ENCODE measurements around the gene DENND4A. TPM values are rescaled to one million over a fixed set of nuclear protein-coding genes. Genes with fewer than 3 reads are reported as not detected.
A peak's percentile ranks its signal among the peaks of the same experiment; 100 is the strongest.

The DENND4A gene
- total and polyA plus RNA-seq, 9 of the 15 experiments (the other 6 are each of a cell fraction or from before 2014, with no cell fraction given), result 6.8 to 32.3 (median 19.9) TPM

DNA sequence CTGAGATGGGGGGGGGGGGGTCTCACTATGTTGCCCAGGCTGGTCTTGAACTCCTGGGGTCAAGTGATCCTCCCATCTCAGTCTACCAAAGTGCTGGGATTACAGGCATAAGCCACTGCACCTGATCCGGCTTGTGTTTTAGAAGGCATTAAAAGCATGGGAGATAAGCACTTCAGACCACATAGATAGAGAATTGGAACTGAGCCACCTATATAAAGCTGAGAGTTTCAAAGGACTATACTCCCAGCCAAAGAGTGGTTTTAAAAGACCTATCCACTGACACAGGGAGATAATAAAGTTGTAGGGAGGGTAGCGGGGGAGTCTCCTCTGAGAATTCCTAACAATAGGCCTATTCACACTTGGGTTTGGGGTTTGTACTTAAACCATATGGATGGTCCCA, 34.8 kb downstream of the DENND4A start (continued):
- TF ChIP-seq, protein P1, sequence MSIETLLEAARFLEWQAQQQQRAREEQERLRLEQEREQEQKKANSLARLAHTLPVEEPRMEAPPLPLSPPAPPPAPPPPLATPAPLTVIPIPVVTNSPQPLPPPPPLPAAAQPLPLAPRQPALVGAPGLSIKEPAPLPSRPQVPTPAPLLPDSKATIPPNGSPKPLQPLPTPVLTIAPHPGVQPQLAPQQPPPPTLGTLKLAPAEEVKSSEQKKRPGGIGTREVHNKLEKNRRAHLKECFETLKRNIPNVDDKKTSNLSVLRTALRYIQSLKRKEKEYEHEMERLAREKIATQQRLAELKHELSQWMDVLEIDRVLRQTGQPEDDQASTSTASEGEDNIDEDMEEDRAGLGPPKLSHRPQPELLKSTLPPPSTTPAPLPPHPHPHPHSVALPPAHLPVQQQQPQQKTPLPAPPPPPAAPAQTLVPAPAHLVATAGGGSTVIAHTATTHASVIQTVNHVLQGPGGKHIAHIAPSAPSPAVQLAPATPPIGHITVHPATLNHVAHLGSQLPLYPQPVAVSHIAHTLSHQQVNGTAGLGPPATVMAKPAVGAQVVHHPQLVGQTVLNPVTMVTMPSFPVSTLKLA (conservative IDR thresholded peaks at IDR 0.05), result no peak
- TF ChIP-seq, protein P2, sequence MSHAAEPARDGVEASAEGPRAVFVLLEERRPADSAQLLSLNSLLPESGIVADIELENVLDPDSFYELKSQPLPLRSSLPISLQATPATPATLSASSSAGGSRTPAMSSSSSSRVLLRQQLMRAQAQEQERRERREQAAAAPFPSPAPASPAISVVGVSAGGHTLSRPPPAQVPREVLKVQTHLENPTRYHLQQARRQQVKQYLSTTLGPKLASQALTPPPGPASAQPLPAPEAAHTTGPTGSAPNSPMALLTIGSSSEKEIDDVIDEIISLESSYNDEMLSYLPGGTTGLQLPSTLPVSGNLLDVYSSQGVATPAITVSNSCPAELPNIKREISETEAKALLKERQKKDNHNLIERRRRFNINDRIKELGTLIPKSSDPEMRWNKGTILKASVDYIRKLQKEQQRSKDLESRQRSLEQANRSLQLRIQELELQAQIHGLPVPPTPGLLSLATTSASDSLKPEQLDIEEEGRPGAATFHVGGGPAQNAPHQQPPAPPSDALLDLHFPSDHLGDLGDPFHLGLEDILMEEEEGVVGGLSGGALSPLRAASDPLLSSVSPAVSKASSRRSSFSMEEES (CRISPR knock-in tag; IDR thresholded peaks at IDR 0.05), result no peak
- TF ChIP-seq NCOA2 (IDR thresholded peaks at IDR 0.05; ENCODE audit: partially characterized antibody in 2 of 2) (no peak), RFX7 (CRISPR knock-in tag; IDR thresholded peaks at IDR 0.05) (no peak), MCM3 (IDR thresholded peaks at IDR 0.05) (no peak), NCOA6 (IDR thresholded peaks at IDR 0.05) (no peak), ZNF174 (CRISPR knock-in tag; IDR thresholded peaks at IDR 0.05) (no peak), SMARCE1 (IDR thresholded peaks at IDR 0.05) (peak; percentile 40; the same call in 1 of the 2 replicates), SMAD4 (CRISPR knock-in tag; conservative IDR thresholded peaks at IDR 0.05) (no peak), CEBPB (tag; IDR thresholded peaks at IDR 0.05) (no peak), RNF2 (IDR thresholded peaks at IDR 0.05) (no peak), ZNF124 (CRISPR knock-in tag; IDR thresholded peaks at IDR 0.05) (no peak), COPS2 (conservative IDR thresholded peaks at IDR 0.05) (no peak), ZNF589 (CRISPR knock-in tag; IDR thresholded peaks at IDR 0.05; ENCODE audit: low read depth) (no peak), MED1 (CRISPR knock-in tag; IDR thresholded peaks at IDR 0.05; ENCODE audit: borderline replicate concordance) (no peak)
- TF ChIP-seq, protein P3, sequence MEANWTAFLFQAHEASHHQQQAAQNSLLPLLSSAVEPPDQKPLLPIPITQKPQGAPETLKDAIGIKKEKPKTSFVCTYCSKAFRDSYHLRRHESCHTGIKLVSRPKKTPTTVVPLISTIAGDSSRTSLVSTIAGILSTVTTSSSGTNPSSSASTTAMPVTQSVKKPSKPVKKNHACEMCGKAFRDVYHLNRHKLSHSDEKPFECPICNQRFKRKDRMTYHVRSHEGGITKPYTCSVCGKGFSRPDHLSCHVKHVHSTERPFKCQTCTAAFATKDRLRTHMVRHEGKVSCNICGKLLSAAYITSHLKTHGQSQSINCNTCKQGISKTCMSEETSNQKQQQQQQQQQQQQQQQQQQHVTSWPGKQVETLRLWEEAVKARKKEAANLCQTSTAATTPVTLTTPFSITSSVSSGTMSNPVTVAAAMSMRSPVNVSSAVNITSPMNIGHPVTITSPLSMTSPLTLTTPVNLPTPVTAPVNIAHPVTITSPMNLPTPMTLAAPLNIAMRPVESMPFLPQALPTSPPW (CRISPR knock-in tag; IDR thresholded peaks at IDR 0.05), result peak; percentile 46; the same call in 1 of the 2 replicates
- TF ChIP-seq, protein P4, sequence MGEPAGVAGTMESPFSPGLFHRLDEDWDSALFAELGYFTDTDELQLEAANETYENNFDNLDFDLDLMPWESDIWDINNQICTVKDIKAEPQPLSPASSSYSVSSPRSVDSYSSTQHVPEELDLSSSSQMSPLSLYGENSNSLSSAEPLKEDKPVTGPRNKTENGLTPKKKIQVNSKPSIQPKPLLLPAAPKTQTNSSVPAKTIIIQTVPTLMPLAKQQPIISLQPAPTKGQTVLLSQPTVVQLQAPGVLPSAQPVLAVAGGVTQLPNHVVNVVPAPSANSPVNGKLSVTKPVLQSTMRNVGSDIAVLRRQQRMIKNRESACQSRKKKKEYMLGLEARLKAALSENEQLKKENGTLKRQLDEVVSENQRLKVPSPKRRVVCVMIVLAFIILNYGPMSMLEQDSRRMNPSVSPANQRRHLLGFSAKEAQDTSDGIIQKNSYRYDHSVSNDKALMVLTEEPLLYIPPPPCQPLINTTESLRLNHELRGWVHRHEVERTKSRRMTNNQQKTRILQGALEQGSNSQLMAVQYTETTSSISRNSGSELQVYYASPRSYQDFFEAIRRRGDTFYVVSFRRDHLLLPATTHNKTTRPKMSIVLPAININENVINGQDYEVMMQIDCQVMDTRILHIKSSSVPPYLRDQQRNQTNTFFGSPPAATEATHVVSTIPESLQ (CRISPR knock-in tag; IDR thresholded peaks at IDR 0.05), result no peak
- TF ChIP-seq, protein P5, sequence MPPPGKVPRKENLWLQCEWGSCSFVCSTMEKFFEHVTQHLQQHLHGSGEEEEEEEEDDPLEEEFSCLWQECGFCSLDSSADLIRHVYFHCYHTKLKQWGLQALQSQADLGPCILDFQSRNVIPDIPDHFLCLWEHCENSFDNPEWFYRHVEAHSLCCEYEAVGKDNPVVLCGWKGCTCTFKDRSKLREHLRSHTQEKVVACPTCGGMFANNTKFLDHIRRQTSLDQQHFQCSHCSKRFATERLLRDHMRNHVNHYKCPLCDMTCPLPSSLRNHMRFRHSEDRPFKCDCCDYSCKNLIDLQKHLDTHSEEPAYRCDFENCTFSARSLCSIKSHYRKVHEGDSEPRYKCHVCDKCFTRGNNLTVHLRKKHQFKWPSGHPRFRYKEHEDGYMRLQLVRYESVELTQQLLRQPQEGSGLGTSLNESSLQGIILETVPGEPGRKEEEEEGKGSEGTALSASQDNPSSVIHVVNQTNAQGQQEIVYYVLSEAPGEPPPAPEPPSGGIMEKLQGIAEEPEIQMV (tag; conservative IDR thresholded peaks at IDR 0.05; ENCODE audit: low read depth), result no peak
- TF ChIP-seq, protein P6, sequence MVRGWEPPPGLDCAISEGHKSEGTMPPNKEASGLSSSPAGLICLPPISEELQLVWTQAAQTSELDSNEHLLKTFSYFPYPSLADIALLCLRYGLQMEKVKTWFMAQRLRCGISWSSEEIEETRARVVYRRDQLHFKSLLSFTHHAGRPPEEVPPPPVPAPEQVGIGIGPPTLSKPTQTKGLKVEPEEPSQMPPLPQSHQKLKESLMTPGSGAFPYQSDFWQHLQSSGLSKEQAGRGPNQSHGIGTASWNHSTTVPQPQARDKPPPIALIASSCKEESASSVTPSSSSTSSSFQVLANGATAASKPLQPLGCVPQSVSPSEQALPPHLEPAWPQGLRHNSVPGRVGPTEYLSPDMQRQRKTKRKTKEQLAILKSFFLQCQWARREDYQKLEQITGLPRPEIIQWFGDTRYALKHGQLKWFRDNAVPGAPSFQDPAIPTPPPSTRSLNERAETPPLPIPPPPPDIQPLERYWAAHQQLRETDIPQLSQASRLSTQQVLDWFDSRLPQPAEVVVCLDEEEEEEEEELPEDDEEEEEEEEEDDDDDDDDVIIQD (CRISPR knock-in tag; IDR thresholded peaks at IDR 0.05), result no peak
